ENCODE measurements around the gene SMARCD1. TPM values are rescaled to one million over a fixed set of nuclear protein-coding genes. Genes with fewer than 3 reads are reported as not detected.

Gene SMARCD1
- total RNA-seq, 1 experiment from 2014 or later, result 152 TPM

- H3K23me2 ChIP-seq (ENCODE audit: insufficient read length, low read depth, low read length, poor library complexity, severe bottlenecking), result no peaks in the 10 kb centered on the region
- H3K4me2 ChIP-seq (ENCODE audit: insufficient read depth, insufficient read length, low read length), result no peak within 1 kb of the TSS
- H4K91ac ChIP-seq (ENCODE audit: insufficient read length, low read depth, low read length), result no peak within 1 kb of the TSS
- H3K27me3 Mint-ChIP-seq (ENCODE audit: low read depth), result peaks cover 4% of the 10 kb centered on the region
- H4K20me1 ChIP-seq (ENCODE audit: control insufficient read depth, insufficient read depth, insufficient read length), result no peaks in the 10 kb centered on the region
- peak within 1 kb of the TSS; percentile 9; the same call in 1 of the 2 replicates for H3K14ac ChIP-seq (ENCODE audit: insufficient read depth, low read length)
- H3K27ac Mint-ChIP-seq, result peak within 1 kb of the TSS; percentile 15 to 57 (median 21); a peak in 4 of 7 replicates
- H3K36me3 Mint-ChIP-seq (ENCODE audit: insufficient read depth in 1 of 3, low read depth in 3 of 3), result peaks cover 14 to 32% (median 26%) of the 10 kb centered on the region in 3 experiments
- no peaks in the 10 kb centered on the region for H3K79me2 ChIP-seq (ENCODE audit: insufficient read depth, low read length)
- no peak within 1 kb of the TSS for H3K23ac ChIP-seq (ENCODE audit: insufficient read length, low read depth, low read length)
- no peaks in the 10 kb centered on the region; the same call in 1 of the 2 replicates for H3K4me1 ChIP-seq (ENCODE audit: insufficient read depth, low read length)
- H4K5ac ChIP-seq (ENCODE audit: insufficient read length, low read depth, low read length), result no peak within 1 kb of the TSS
- no peak within 1 kb of the TSS for H2BK20ac ChIP-seq (ENCODE audit: low read depth, low read length, poor library complexity, severe bottlenecking)
- no peak within 1 kb of the TSS for H2BK15ac ChIP-seq (ENCODE audit: low read depth, low read length)
- no peaks in the 10 kb centered on the region for H3K9me3 ChIP-seq (ENCODE audit: control insufficient read depth, low read depth, low read length)
- H3K79me1 ChIP-seq (ENCODE audit: insufficient read depth, low read depth, low read length, poor library complexity, severe bottlenecking), result no peaks in the 10 kb centered on the region
- WGBS (ENCODE audit: extremely low coverage, insufficient read length, low lambda C conversion rate), result no CpG with 5 or more reads among the region's 13 CpGs
- no peak for TF ChIP-seq CTCF (conservative IDR thresholded peaks at IDR 0.05)
- no peak within 1 kb of the TSS for H2AFZ ChIP-seq (ENCODE audit: low read length)
- peaks cover 44 to 46% of the 10 kb centered on the region in 2 experiments for H3K4me1 Mint-ChIP-seq
- H3K4ac ChIP-seq (ENCODE audit: low read depth, low read length), result no peak within 1 kb of the TSS
- peak; percentile 76 for DNase-seq
- no peak within 1 kb of the TSS for H3K56ac ChIP-seq (ENCODE audit: insufficient read length, low read depth, low read length)
- H2BK120ac ChIP-seq (ENCODE audit: low read depth, low read length, poor library complexity, severe bottlenecking), result no peak within 1 kb of the TSS
- H3K18ac ChIP-seq (ENCODE audit: insufficient read length, low read depth, low read length), result no peak within 1 kb of the TSS
- H3T11ph ChIP-seq (ENCODE audit: low read length), result no peak within 1 kb of the TSS
- no peaks in the 10 kb centered on the region for H3K27me3 ChIP-seq (ENCODE audit: insufficient read depth, low read length)
- H2AK5ac ChIP-seq (ENCODE audit: insufficient read length, low read length), result no peak within 1 kb of the TSS
- no peak within 1 kb of the TSS for H2BK5ac ChIP-seq (ENCODE audit: insufficient read length, low read length)
- H2BK12ac ChIP-seq (ENCODE audit: insufficient read length, low read depth, low read length), result no peak within 1 kb of the TSS
- H3K9me3 Mint-ChIP-seq, result no peaks in the 10 kb centered on the region
- no peak within 1 kb of the TSS for H3K27ac ChIP-seq (ENCODE audit: insufficient read length, low read depth, low read length)
- H3K4me3 Mint-ChIP-seq, result no peak within 1 kb of the TSS
- H3K9ac ChIP-seq (ENCODE audit: extremely low read depth, insufficient read length, low read length), result no peak within 1 kb of the TSS
- H4K8ac ChIP-seq (replicated peaks; ENCODE audit: insufficient read length, low read depth, low read length), result no peak within 1 kb of the TSS
Observed at GRCh38 chr12:50103767-50104321, 18.7 kb downstream of the SMARCD1 start, which contains the start of gene GPD1. TSS of gene GPD1 (plus strand) at chr12:50104008. CDS start at chr12:50104051, 43 bp downstream.

All from H9 (cell line).